Measurements from ENCODE around the gene FSD2. TPM values are rescaled to one million over a fixed set of nuclear protein-coding genes. Genes with fewer than 3 reads are reported as not detected.

Gene FSD2
- total RNA-seq, 1 donor from 2014 or later = not detected

GRCh38 chr15:82850731-82851130, 44.9 kb upstream of the FSD2 start:
- no peaks in the 10 kb centered on the region for H3K36me3 ChIP-seq
- no peak for TF ChIP-seq POLR2A (IDR thresholded peaks at IDR 0.05)
- TF ChIP-seq POLR2AphosphoS5 (IDR thresholded peaks at IDR 0.05; ENCODE audit: insufficient read depth in 1 of 2, low read depth in 1 of 2) = no peak
- no peak for TF ChIP-seq CTCF (IDR thresholded peaks at IDR 0.05)
- H3K4me3 ChIP-seq = no peak overlapping the region
- H3K27me3 ChIP-seq = no peaks in the 10 kb centered on the region
- intact Hi-C loops (cut with DNase I) = no loop called here
- H3K9me3 ChIP-seq = no peaks in the 10 kb centered on the region
- DNase-seq (ENCODE audit: extremely low spot score in 2 of 2) = no peak
- H3K4me1 ChIP-seq = no peaks in the 10 kb centered on the region
- no peak overlapping the region for H3K27ac ChIP-seq

DNA sequence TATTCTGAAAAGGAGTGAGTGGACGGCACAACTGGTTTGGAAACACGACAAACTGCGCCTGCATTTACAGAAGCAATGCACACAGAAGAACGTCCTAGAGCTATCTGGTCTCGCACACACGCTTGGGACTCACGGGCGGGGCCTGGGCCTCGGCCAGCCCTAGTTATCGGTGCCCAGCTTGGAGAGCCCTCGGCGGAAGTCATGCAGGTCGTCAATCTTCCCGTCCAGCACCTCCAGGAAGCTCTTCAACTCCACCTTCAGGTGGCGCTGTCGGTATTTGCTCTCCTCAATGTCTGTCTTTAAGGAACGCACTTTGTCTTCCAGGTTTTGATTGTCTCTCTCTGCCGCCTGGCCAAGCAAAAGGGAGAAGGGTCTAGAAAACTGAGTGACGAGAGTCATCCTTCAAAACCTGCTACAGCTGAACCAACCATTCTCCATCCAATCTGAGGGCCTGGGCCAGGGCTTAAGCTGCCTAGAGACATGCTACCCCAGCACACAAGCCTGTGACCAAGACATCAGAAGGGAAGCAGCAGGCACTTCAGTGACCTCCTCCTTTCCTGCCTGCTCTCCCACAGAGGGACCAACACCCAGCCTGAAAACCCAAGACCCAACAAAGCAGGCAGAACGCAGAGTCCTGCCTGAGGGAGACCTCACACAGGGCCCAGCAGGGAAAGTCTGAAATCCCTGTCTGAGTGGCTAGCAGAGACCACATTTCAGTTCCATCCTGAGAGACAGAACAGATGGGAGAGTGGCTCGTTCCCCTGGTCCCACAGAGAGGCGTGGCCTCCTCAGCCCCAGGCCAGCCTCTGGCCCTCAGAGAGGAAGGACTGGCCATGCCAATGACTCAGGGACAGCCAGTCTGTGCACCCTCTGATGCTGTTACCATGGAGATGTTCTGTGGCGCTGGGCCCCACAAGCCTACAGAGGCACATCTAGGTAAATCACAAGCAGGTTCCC, 44.0 kb upstream of the FSD2 start:
- Histone ChIP-seq H3K27me3 (no peaks in the 10 kb centered on the region), H3K36me3 (no peaks in the 10 kb centered on the region), H3K9me3 (no peaks in the 10 kb centered on the region), H3K4me3 (no peak overlapping the region), H3K4me1 (no peaks in the 10 kb centered on the region), H3K27ac (no peak overlapping the region)
- TF ChIP-seq POLR2AphosphoS5 (IDR thresholded peaks at IDR 0.05; ENCODE audit: insufficient read depth in 1 of 2, low read depth in 1 of 2) = no peak
- TF ChIP-seq CTCF (IDR thresholded peaks at IDR 0.05) = peak in 1 of 3 experiments; percentile 16
- DNase-seq (ENCODE audit: extremely low spot score in 2 of 2) = no peak
- intact Hi-C loops (cut with DNase I) = no loop called here

DNA sequence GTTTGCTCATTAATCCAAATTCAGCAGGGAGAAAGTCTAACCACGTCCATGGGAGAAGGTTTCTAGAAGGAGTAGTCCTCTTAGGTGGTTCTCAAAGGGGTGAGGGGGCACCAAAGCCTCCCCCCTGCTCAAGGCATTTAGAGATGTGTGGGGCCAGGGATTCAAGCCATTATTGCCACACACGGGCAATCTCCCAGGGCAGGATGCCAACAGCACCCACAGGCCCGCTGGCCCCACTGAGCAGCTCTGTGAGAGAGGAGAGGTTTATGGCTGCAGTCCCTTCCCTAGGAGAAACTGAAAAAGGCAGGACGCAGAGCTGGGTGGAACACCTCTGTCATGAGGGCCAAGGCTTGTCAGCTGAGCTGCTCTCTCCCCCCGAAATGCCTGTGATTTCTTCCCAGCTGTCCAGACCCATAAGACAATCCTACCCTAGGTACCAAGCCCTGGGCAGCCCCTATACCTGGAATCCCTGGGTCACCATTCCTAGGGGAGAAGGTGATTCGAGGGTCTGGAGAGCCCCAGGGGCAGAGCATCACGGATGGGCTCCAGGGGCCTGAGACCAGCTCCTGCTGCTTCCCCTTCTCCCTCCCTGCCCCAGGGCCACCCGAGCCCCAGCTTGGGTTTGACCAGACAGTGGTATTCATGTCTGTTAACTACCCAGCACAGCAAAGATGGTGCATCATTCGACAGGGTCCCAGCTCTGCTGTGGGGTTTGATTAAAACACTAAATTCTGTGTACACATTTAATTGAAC, 42.5 kb upstream of the FSD2 start:
- H3K27ac ChIP-seq = no peak overlapping the region
- H3K4me1 ChIP-seq = no peaks in the 10 kb centered on the region
- no peaks in the 10 kb centered on the region for H3K27me3 ChIP-seq
- TF ChIP-seq POLR2A (IDR thresholded peaks at IDR 0.05) (no peak), CTCF (IDR thresholded peaks at IDR 0.05) (no peak), POLR2AphosphoS5 (IDR thresholded peaks at IDR 0.05; ENCODE audit: insufficient read depth in 1 of 2, low read depth in 1 of 2) (no peak)
- no peaks in the 10 kb centered on the region for H3K9me3 ChIP-seq
- no peaks in the 10 kb centered on the region for H3K36me3 ChIP-seq
- H3K4me3 ChIP-seq = no peak overlapping the region
- no peak for DNase-seq (ENCODE audit: extremely low spot score in 2 of 2)
- intact Hi-C loops (cut with DNase I) = no loop called here

DNA sequence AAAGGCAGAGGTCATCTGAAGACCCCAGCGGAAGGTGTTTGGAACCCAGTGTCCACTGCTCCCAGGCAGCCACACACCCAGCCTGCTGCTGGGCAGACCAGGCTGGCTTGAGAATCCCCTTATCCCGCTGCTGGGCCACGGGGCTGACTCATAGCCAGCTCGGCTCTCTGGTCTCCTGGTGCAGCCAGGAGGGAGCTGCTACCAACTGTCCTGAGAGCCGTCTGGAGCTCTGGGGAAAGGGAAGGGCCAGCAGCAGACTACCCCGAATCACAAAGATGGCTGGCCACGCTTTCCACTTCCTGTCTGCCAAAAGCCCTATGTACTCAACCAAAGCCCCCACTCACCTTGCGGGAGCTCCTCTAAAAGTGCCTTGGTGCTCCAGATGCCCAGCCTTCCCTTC, 41.8 kb upstream of the FSD2 start:
- Histone ChIP-seq H3K36me3 (no peaks in the 10 kb centered on the region), H3K4me1 (no peaks in the 10 kb centered on the region), H3K9me3 (no peaks in the 10 kb centered on the region), H3K4me3 (no peak overlapping the region), H3K27ac (no peak overlapping the region), H3K27me3 (no peaks in the 10 kb centered on the region)
- no peak for DNase-seq (ENCODE audit: extremely low spot score in 2 of 2)
- TF ChIP-seq POLR2A (IDR thresholded peaks at IDR 0.05) (no peak), CTCF (IDR thresholded peaks at IDR 0.05) (no peak), POLR2AphosphoS5 (IDR thresholded peaks at IDR 0.05; ENCODE audit: insufficient read depth in 1 of 2, low read depth in 1 of 2) (no peak)
- intact Hi-C loops (cut with DNase I) = no loop called here

Measured in vagina (tissue), 2 donors.